Panc1 (cell line): ENCODE results near the gene PTPRJ. TPM values are rescaled to one million over a fixed set of nuclear protein-coding genes. Genes with fewer than 3 reads are reported as not detected.

ENCODE experiments used
- ATAC-seq: fragments of 200-7000 bp; cut with Tn5 transposase; 2 replicates; pipeline ENCODE4 v1.9.1; 2020; ENCODE audit warnings: mild to moderate bottlenecking, moderate library complexity
- BruUV-seq: library from RNA; stranded (reverse); fragments of 400-500 nt; replicated peaks from 2 replicates; lab custom pipeline; 2021; lab: Mats Ljungman, UMichigan
- CTCF ChIA-PET: fragments of 300-600 bp; sonication (Branson Sonifier 250); formaldehyde crosslinking; loops from one replicate; lab custom pipeline; 2022; ENCODE audit warnings: antibody characterized with exemption; lab: Charles Lee
- POLR2A ChIA-PET: fragments of 300-600 bp; sonication (Branson Sonifier 250); formaldehyde crosslinking; loops from one replicate; lab custom pipeline; 2022; ENCODE audit warnings: antibody characterized with exemption; lab: Charles Lee
- DNase-seq: peaks from one replicate; pipeline ENCODE4 v3.0.0-alpha.2; 2010; ENCODE audit warnings: low read depth, low spot score
- H3K27ac ChIP-seq: 2 replicates; pipeline ENCODE4 v1.5.1; 2011; ENCODE audit warnings: mild to moderate bottlenecking, low read length, inconsistent platforms
- H3K27me3 ChIP-seq: fragments of 200-500 bp; sonication (Bioruptor generic); 2 replicates; pipeline ENCODE4 v1.6.0; 2014; ENCODE audit warnings: low read length, inconsistent platforms; ENCODE audit not compliant: control insufficient read depth, insufficient read depth
- H3K36me3 ChIP-seq: fragments of 200-500 bp; sonication (Bioruptor generic); 2 replicates; pipeline ENCODE4 v1.5.1; 2014; ENCODE audit warnings: inconsistent platforms, mild to moderate bottlenecking, low read length, moderate library complexity; ENCODE audit not compliant: control insufficient read depth, insufficient read depth
- H3K4me1 ChIP-seq: 2 replicates; pipeline ENCODE4 v1.5.1; 2011; ENCODE audit warnings: inconsistent platforms, mild to moderate bottlenecking, low read length, moderate library complexity; ENCODE audit not compliant: control insufficient read depth, insufficient read depth
- H3K4me3 ChIP-seq, 2 experiments: 2 replicates each; pipeline ENCODE4 v1.5.1; 2011 to 2012; ENCODE audit warnings: low read depth in 2 of 2, low read length in 2 of 2, mild to moderate bottlenecking in 2 of 2, inconsistent platforms in 1 of 2, moderate library complexity in 1 of 2
- H3K9me3 ChIP-seq: fragments of 200-500 bp; sonication (Bioruptor generic); 2 replicates; pipeline ENCODE4 v1.5.1; 2014; ENCODE audit warnings: low read depth, mild to moderate bottlenecking, inconsistent platforms, low read length, moderate library complexity; ENCODE audit not compliant: control insufficient read depth, insufficient read depth
- POLR2AphosphoS5 ChIP-seq: IDR thresholded peaks from 2 replicates; pipeline ENCODE4 v1.6.1; 2012; ENCODE audit warnings: mild to moderate bottlenecking, low read depth, low read length, moderate library complexity
- SIN3A ChIP-seq: IDR thresholded peaks from 2 replicates; pipeline ENCODE4 v1.6.1; 2012; ENCODE audit warnings: low read depth, mild to moderate bottlenecking, low read length, moderate library complexity, borderline replicate concordance; ENCODE audit not compliant: insufficient read depth
- TCF7L2 ChIP-seq: IDR thresholded peaks from 2 replicates; pipeline ENCODE4 v1.6.1; 2011; ENCODE audit warnings: mild to moderate bottlenecking, low read depth, low read length, inconsistent platforms
- in situ Hi-C: cut with HindIII; loops from 2 replicates; pipeline ENCODE4 v1.10.0; 2016; ENCODE audit warnings: low sequenced_read_pairs, low pct_unique_long_range_greater_than_20kb
- intact Hi-C: fragments of 100-400 bp; cut with micrococcal nuclease; formaldehyde crosslinking; loops from one replicate; pipeline ENCODE4 v1.10.0; 2022; ENCODE audit not compliant: unreplicated experiment
- total RNA-seq: library from RNA; stranded (reverse); gene quantifications from one replicate; pipeline ENCODE4 v1.2.1, GENCODE V29; 2021; ENCODE audit not compliant: unreplicated experiment
- TF ChIP-seq, protein P1 (sequence below), 2 experiments: IDR thresholded peaks; 2 replicates each; pipeline ENCODE4 v1.6.1; 2011 to 2012; ENCODE audit warnings: low read depth in 2 of 2, control low read depth in 1 of 2, low read length in 1 of 2, mild to moderate bottlenecking in 1 of 2, moderate library complexity in 1 of 2; ENCODE audit not compliant: insufficient read depth in 1 of 2
- TF ChIP-seq, protein P2 (sequence below): fragments of 450-650 bp; IDR thresholded peaks from 2 replicates; pipeline ENCODE4 v1.5.1; 2017; ENCODE audit warnings: mild to moderate bottlenecking

The PTPRJ gene
- total RNA-seq, 1 experiment from 2014 or later = 73.6 TPM

DNA sequence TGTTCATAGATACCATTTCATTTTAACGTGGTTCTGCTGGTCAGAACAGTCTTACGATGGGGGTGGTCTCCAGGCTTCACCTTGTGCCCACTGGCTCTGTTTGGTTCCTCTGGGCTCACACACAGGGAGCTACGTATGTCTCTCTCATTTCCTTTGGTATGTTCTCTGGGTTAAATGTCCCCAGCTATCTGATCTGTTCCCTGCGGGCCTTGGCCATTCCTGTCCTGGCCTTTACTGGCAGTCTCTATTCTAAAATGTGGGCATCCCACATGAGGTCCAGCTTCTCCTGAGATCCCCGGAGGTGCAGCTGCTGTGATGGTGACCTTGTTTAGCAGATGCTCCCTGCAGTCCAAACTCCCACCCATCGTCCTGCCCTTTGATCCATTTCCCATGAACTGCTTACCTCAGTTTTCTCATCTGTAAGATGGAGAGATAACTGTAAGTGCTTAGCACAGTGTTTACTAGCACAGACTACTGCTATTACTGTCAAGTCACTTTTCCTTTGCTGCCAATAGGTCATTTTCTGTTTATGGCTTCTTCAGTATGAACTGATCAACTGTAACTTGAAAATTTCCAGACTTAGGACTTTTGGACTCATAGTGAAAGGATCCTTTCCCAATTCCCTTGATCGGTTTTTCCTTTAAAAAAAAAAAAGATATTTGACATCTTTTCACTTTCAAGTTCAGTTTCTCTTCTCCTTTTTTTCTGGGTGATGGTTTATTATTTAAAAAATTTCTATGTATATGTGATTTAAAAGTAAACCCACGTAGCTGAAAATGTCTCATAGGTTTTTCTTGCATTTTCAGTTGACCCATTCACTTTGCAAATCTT lies 92.9 kb downstream of the PTPRJ start:
- in situ Hi-C loops = no loop called here
- Histone ChIP-seq H3K4me3 (no peak overlapping the region), H3K27me3 (no peaks in the 10 kb centered on the region), H3K9me3 (no peaks in the 10 kb centered on the region), H3K4me1 (peaks cover 2% of the 10 kb centered on the region; the same call in 1 of the 2 replicates), H3K36me3 (no peaks in the 10 kb centered on the region), H3K27ac (no peak overlapping the region)
- no TSS peak for BruUV-seq
- intact Hi-C loops = no loop called here
- DNase-seq (no peak), ATAC-seq (no peak)
- TF ChIP-seq SIN3A (no peak), POLR2AphosphoS5 (no peak), TCF7L2 (no peak)
- TF ChIP-seq, protein P1, sequence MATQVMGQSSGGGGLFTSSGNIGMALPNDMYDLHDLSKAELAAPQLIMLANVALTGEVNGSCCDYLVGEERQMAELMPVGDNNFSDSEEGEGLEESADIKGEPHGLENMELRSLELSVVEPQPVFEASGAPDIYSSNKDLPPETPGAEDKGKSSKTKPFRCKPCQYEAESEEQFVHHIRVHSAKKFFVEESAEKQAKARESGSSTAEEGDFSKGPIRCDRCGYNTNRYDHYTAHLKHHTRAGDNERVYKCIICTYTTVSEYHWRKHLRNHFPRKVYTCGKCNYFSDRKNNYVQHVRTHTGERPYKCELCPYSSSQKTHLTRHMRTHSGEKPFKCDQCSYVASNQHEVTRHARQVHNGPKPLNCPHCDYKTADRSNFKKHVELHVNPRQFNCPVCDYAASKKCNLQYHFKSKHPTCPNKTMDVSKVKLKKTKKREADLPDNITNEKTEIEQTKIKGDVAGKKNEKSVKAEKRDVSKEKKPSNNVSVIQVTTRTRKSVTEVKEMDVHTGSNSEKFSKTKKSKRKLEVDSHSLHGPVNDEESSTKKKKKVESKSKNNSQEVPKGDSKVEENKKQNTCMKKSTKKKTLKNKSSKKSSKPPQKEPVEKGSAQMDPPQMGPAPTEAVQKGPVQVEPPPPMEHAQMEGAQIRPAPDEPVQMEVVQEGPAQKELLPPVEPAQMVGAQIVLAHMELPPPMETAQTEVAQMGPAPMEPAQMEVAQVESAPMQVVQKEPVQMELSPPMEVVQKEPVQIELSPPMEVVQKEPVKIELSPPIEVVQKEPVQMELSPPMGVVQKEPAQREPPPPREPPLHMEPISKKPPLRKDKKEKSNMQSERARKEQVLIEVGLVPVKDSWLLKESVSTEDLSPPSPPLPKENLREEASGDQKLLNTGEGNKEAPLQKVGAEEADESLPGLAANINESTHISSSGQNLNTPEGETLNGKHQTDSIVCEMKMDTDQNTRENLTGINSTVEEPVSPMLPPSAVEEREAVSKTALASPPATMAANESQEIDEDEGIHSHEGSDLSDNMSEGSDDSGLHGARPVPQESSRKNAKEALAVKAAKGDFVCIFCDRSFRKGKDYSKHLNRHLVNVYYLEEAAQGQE (IDR thresholded peaks at IDR 0.05; ENCODE audit: insufficient read depth in 1 of 2, low read depth in 2 of 2, low read length in 1 of 2) = no peak
- TF ChIP-seq, protein P2, sequence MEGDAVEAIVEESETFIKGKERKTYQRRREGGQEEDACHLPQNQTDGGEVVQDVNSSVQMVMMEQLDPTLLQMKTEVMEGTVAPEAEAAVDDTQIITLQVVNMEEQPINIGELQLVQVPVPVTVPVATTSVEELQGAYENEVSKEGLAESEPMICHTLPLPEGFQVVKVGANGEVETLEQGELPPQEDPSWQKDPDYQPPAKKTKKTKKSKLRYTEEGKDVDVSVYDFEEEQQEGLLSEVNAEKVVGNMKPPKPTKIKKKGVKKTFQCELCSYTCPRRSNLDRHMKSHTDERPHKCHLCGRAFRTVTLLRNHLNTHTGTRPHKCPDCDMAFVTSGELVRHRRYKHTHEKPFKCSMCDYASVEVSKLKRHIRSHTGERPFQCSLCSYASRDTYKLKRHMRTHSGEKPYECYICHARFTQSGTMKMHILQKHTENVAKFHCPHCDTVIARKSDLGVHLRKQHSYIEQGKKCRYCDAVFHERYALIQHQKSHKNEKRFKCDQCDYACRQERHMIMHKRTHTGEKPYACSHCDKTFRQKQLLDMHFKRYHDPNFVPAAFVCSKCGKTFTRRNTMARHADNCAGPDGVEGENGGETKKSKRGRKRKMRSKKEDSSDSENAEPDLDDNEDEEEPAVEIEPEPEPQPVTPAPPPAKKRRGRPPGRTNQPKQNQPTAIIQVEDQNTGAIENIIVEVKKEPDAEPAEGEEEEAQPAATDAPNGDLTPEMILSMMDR = no peak
- CTCF ChIA-PET = interaction anchor here (1.2 kb wide), 1 partner anchor 9 kb away, joined by 4 read pairs; no protein-coding TSS in a partner anchor
- POLR2A ChIA-PET = no interaction called here

DNA sequence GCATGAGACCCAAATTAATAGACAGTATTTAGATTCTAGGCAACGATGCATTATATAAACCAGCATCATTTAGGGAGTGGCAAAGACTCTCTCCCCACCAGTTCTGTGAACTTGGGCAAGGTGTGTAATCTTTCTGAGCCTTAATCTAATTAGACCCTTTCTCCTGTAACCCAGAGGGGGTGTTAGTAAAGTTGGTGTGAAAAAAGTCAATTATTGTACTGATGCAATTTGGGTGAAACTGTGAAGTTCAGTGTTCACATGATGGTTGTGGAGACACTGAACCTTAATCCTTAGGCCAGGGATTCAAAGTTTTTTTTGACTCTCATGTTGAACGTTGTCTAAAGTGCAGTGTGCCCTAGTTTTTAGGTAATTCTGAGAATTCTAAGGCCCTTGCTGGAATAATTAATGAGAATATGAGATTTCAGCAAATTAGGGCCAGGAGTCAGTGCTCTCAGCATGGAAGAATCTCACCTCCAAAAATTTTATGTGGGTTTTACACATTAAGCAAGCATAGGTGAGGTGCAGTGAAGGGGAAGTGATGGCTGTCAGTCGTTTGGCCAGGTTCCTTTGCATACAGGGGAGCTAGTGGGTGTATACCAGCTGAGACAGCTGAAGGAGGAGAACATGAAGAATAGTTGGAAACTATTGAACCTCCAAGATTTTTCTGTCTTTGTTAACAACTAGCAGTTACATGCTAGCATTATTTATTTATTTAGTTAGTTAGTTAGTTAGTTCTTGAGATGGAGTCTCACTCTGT lies 94.2 kb downstream of the PTPRJ start:
- ATAC-seq (no peak), DNase-seq (no peak)
- BruUV-seq = TSS peak; percentile 20
- Histone ChIP-seq H3K27ac (no peak overlapping the region), H3K4me1 (no peaks in the 10 kb centered on the region; the same call in 1 of the 2 replicates), H3K27me3 (no peaks in the 10 kb centered on the region), H3K36me3 (no peaks in the 10 kb centered on the region), H3K9me3 (no peaks in the 10 kb centered on the region), H3K4me3 (no peak overlapping the region)
- TF ChIP-seq SIN3A = no peak
- TF ChIP-seq, protein P1 (IDR thresholded peaks at IDR 0.05; ENCODE audit: insufficient read depth in 1 of 2, low read depth in 2 of 2, low read length in 1 of 2) = no peak
- no peak for TF ChIP-seq TCF7L2
- no peak for TF ChIP-seq POLR2AphosphoS5
- TF ChIP-seq, protein P2 = no peak
- CTCF ChIA-PET = no interaction called here
- POLR2A ChIA-PET = no interaction called here
- intact Hi-C loops = no loop called here
- in situ Hi-C loops = no loop called here
